Ascending aorta (tissue), 1 donor: ENCODE data around the gene LAG3. TPM values are rescaled to one million over a fixed set of nuclear protein-coding genes. Genes with fewer than 3 reads are reported as not detected.

Source experiments
- total RNA-seq: library from RNA; depleted of rRNA; stranded (reverse); fragments of >200 nt; gene quantifications from one replicate; pipeline ENCODE4 v1.1.0, GENCODE V29; 2016

The LAG3 gene
- total RNA-seq, 1 donor from 2014 or later: not detected

Other genes with a start within 250 kb of the LAG3 start
- gene GAPDH, start 238.0 kb upstream of the LAG3 start, total RNA-seq: 3,445 TPM
- 35.0 TPM for gene IFFO1, start 216.5 kb upstream of the LAG3 start, total RNA-seq
- gene NOP2, start 204.2 kb upstream of the LAG3 start, total RNA-seq: 77.4 TPM
- gene CHD4, start 165.1 kb upstream of the LAG3 start, total RNA-seq: 185 TPM
- gene LPAR5, start 136.6 kb upstream of the LAG3 start, total RNA-seq: 0.21 TPM
- gene ACRBP, start 125.1 kb upstream of the LAG3 start, total RNA-seq: 10.6 TPM
- 2.6 TPM for gene ING4, start 109.4 kb upstream of the LAG3 start, total RNA-seq
- 15.1 TPM for gene ZNF384, start 83.1 kb upstream of the LAG3 start, total RNA-seq
- not detected for gene PIANP, start 71.7 kb upstream of the LAG3 start, total RNA-seq
- gene COPS7A, start 48.5 kb upstream of the LAG3 start, total RNA-seq: 221 TPM
- gene MLF2, start 19.4 kb upstream of the LAG3 start, total RNA-seq: 145 TPM
- gene PTMS, start 6.2 kb upstream of the LAG3 start, total RNA-seq: 361 TPM
- 2.6 TPM for gene CD4, start 17.0 kb downstream of the LAG3 start, total RNA-seq
- gene GPR162, start 49.3 kb downstream of the LAG3 start, total RNA-seq: 9.4 TPM
- gene P3H3, start 55.9 kb downstream of the LAG3 start, total RNA-seq: 62.2 TPM
- gene GNB3, start 68.4 kb downstream of the LAG3 start, total RNA-seq: 10.4 TPM
- gene CDCA3, start 78.8 kb downstream of the LAG3 start, total RNA-seq: not detected
- 46.2 TPM for gene USP5, start 79.6 kb downstream of the LAG3 start, total RNA-seq
- 482 TPM for gene TPI1, start 95.0 kb downstream of the LAG3 start, total RNA-seq
- gene SPSB2, start 100.8 kb downstream of the LAG3 start, total RNA-seq: 14.5 TPM
- 6.6 TPM for gene LRRC23, start 132.3 kb downstream of the LAG3 start, total RNA-seq
- gene ENO2, start 142.1 kb downstream of the LAG3 start, total RNA-seq: 30.3 TPM
- 207 TPM for gene ATN1, start 155.4 kb downstream of the LAG3 start, total RNA-seq
- gene RNU7-1, start 171.3 kb downstream of the LAG3 start, total RNA-seq: not detected
- 558 TPM for gene C12orf57, start 171.5 kb downstream of the LAG3 start, total RNA-seq
- gene PTPN6, start 178.8 kb downstream of the LAG3 start, total RNA-seq: 1.7 TPM
- gene PHB2, start 198.1 kb downstream of the LAG3 start, total RNA-seq: 85.5 TPM
- gene EMG1, start 198.4 kb downstream of the LAG3 start, total RNA-seq: 37.4 TPM
- gene LPCAT3, start 246.0 kb downstream of the LAG3 start, total RNA-seq: 23.0 TPM